Epithelial cell of esophagus (primary cell): ENCODE data around the gene DNAH14.

Source experiments
- DNase-seq: peaks from one replicate; pipeline ENCODE4 v3.0.0; 2010; ENCODE audit warnings: low read depth
- H3K4me3 ChIP-seq: 2 replicates; pipeline ENCODE4 v1.5.1; 2011; ENCODE audit warnings: mild to moderate bottlenecking, low read length, control low read depth
- TF ChIP-seq, protein P1 (sequence below): IDR thresholded peaks from 2 replicates; pipeline ENCODE4 v1.5.1; 2011; ENCODE audit warnings: low read depth, mild to moderate bottlenecking, low read length, control low read depth, inconsistent platforms; ENCODE audit not compliant: insufficient read depth; ENCODE audit errors: missing control alignments

The DNAH14 gene

DNA sequence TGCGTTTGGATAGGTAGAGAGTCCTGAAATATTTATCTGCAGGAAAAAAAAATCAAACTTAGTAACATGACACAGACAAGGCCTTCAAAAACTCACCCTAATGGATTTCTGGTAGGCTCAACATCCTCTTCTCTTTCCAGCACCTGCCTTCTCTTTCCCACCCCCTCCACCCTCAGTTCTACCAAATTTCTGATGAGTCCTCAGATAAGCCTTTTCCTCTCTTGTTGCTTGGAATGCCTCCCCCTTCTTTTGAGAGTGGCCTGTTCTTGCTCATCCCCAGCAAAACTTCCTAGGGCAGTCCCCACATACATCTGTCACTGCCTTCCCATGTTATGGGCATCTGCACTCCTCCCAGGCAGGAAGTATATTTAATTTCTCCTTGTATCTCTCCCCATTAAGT lies 506.0 kb downstream of the DNAH14 start:
- DNase-seq = no peak
- TF ChIP-seq, protein P1, sequence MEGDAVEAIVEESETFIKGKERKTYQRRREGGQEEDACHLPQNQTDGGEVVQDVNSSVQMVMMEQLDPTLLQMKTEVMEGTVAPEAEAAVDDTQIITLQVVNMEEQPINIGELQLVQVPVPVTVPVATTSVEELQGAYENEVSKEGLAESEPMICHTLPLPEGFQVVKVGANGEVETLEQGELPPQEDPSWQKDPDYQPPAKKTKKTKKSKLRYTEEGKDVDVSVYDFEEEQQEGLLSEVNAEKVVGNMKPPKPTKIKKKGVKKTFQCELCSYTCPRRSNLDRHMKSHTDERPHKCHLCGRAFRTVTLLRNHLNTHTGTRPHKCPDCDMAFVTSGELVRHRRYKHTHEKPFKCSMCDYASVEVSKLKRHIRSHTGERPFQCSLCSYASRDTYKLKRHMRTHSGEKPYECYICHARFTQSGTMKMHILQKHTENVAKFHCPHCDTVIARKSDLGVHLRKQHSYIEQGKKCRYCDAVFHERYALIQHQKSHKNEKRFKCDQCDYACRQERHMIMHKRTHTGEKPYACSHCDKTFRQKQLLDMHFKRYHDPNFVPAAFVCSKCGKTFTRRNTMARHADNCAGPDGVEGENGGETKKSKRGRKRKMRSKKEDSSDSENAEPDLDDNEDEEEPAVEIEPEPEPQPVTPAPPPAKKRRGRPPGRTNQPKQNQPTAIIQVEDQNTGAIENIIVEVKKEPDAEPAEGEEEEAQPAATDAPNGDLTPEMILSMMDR = no peak
- no peak overlapping the region for H3K4me3 ChIP-seq

DNA sequence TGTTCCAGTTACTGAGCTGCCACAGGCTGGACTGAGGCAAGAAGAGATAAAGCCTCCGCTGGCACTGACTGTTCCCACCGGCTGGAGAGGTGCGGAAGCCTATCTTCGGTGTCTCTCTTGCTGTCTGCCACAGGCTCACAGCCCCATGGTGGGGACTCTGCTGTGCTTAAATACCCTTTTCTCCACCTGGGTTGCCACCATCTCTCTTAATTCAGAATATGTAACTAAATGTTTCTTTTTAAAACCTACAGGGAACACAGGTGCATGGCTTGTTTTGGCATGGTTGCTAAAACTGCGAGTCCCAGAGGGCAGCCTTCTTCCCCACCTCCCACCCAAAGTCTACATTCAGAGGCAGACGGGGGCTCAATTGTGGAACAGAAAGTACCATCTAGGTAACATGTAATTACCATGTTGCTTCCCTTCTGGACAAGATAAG lies 506.5 kb downstream of the DNAH14 start:
- TF ChIP-seq, protein P1 = no peak
- no peak for DNase-seq
- no peak overlapping the region for H3K4me3 ChIP-seq

DNA sequence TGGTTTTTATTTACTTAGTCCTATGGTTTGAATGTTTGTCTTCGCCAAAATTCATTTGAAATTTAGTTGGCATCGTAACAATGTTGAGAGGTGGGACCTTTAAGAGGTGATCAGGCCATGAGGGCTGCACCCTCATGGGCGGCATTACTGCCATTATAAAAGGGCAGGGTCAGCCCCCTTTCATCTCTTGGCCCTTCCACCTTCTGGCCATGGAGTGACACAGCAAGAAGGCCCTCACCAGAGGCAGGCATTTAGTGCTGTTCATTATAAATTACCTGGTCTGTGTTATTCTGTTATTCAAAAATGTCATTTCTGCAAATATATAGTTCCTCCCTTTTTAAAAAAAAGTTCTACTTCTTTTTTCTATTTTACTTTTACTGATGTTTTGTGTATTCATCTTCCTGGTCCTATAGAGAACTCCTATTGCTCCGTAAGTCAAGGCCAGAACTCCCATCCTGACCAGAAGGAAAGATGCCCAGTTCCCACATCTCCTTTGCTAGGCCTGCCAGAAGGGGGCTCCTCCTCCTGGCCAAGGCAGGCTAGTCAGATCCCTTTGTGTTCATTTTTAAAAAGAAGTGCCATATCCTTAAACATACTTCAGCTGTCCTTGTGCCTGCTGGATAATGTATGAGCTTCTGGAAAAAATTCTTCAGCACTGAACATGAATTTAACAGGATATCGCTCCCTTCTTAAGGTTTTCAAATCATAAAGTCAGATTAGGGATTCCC lies 508.4 kb downstream of the DNAH14 start:
- peak; percentile 36 for DNase-seq
- no peak overlapping the region for H3K4me3 ChIP-seq

DNA sequence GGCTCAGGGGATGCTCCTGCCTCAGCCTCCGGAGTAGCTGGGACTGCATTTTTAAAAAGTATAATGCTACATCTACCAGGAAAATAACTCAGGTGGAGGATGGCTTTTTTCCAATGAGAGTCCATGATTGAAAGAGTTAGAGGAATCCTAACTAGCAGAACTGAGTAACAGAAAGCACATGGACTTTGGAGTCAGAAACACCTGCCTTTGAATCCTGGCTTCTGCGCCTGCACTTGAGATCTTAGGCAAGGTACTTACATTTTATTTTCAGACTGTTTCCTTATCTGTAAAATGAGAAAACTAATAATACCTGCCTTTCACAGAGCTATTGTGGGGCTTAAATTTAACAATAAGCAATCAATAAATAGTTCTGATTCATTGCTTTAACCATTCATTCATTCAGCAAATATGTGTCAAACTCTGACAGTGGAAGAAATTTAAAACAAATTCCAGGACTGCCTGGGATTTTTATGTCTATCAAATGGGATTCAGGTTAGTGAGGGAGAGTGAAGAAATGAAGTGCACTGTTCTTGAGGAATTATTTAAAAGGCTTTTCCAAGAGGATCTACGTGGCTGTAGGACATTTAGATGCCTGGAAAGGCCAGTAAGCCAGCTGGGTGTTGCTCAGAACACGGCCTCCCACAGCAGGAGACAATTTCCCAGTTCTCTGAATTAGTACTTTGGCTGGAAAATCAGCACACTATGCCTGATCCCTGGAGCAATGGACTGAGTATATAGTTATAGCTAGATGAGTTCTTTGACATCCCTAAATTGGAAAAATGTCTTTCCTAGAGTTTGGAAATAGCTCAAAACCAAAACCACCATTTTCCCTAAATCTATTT lies 511.1 kb downstream of the DNAH14 start:
- TF ChIP-seq, protein P1 = no peak
- no peak overlapping the region for H3K4me3 ChIP-seq
- no peak for DNase-seq

More for the DNA sequence above, 508.4 kb downstream of the DNAH14 start:
- TF ChIP-seq, protein P1 = peak; percentile 54

DNA sequence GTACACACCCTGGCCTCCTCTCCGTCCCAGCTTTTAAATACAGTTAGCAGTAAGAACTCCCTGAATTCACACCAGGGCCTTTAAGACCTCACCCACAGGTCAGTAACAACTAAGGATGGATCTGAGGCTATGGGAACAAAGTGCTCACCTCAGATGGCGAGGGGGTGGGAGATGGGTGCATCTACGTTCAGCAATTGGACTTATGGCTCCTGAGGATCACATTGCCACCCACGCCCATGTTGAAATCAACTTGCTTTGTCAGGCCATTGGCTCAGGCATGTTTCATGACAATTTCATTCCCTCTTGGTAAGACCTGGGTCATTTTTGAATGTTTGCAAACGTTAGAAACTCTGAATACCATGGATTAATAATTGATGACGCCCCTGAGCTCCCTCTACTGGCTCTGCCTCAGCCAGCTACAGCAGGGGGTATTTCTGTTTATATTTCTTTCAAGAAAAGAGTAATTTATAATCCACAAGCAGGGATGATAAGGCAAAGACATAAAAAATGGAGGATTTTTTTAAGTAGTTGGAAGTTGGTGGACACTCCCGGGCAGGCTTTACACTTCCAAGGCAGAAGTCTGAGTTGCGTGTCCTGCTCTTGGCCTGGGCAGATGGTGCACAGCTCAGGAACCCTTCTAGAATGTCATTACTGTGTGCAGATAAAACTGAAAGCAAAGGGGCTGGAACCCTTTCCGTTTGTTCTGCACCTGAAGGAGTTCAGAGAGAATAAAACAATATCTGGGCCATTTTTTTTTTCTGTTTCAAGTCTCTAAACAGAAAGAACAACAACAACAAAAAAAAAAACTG lies 512.0 kb downstream of the DNAH14 start:
- peak; percentile 38 for DNase-seq
- no peak overlapping the region for H3K4me3 ChIP-seq
- TF ChIP-seq, protein P1 = peak; percentile 18

DNA sequence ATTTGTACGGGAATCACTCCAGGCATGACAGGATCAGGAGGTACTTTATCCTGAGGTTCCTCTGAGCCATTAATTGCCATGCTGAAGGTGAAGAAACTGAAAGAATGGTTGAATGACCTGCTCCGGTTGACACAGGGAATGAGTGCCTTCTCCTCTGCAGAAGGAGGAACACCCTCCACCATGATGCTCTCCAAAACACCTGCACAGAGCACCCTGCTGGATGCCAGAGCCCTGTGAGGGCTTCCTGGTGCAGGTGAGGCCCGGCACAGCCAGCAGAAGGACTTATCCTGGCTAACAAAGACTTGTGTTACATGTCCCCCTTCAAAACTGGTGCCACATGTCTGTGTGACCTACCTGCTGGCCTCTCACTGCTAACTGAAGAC lies 512.6 kb downstream of the DNAH14 start:
- no peak overlapping the region for H3K4me3 ChIP-seq
- TF ChIP-seq, protein P1 = no peak
- no peak for DNase-seq
